ENCODE data around the gene THAP11. TPM values are rescaled to one million over a fixed set of nuclear protein-coding genes. Genes with fewer than 3 reads are reported as not detected.

Gene THAP11
- total and polyA plus RNA-seq, 4 donors: 9.6 to 31.1 (median 24.6) TPM

DNA sequence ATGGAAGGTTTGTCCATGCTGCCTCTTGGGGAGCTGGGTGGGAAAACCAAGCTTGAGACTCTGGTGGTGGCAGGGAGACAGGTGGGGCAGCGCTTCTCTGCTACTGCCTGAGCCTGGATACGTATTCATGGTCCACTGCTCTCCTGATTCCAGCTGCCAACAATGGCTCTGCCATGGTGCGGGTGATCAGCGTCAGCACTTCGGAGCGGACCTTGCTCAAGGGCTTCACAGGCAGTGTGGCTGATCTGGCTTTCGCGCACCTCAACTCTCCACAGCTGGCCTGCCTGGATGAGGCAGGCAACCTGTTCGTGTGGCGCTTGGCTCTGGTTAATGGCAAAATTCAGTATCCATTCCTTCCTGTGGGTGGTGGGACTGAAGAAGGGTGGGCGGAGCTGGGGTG is 34.9 kb downstream of the THAP11 start:
- H3K36me3 ChIP-seq (ENCODE audit: control insufficient read depth in 4 of 4, insufficient read depth in 4 of 4, low read length in 4 of 4): peaks cover 10 to 58% (median 50%) of the 10 kb centered on the region in 4 donors
- whole genome bisulfite sequencing, 2 donors: 97 to 99% methylated on average over 11 of the region's 11 CpGs
- H3K9ac ChIP-seq (ENCODE audit: insufficient read depth in 1 of 2, low read length in 2 of 2): no peak overlapping the region
- H3K9me3 ChIP-seq (ENCODE audit: control insufficient read depth in 4 of 4, insufficient read depth in 3 of 4, low read length in 3 of 4): no peaks in the 10 kb centered on the region
- no peak overlapping the region for H3K4me3 ChIP-seq
- no peak for TF ChIP-seq CTCF (IDR thresholded peaks at IDR 0.05; ENCODE audit: control extremely low read depth, extremely low read depth)
- no peak overlapping the region for H3K27ac ChIP-seq (ENCODE audit: low read depth in 1 of 2, low read length in 1 of 2)
- DNase-seq (no peak), ATAC-seq (ENCODE audit: insufficient read depth, low FRiP score) (no peak)
- H3K27me3 ChIP-seq (ENCODE audit: control insufficient read depth in 3 of 3, insufficient read depth in 3 of 3, low read length in 2 of 3): no peaks in the 10 kb centered on the region
- peaks cover 7 to 15% (median 9%) of the 10 kb centered on the region in 5 donors for H3K4me1 ChIP-seq (ENCODE audit: control insufficient read depth in 5 of 5, insufficient read depth in 5 of 5, low read length in 5 of 5)

DNA sequence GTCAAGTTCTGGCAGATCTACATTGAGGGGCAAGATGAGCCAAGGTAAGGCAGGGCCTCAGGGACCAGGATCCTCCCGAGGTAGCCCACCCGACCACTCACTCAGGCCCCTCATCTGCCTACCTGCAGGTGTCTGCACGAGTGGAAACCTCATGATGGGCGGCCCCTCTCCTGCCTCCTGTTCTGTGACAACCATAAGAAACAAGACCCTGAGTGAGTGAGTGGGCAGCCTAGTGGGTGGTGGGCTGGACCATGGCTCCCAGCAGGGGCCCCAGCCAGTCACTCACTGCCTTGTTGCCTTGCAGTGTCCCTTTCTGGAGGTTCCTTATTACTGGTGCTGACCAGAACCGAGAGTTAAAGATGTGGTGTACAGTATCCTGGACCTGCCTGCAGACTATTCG is 36.1 kb downstream of the THAP11 start:
- Histone ChIP-seq H3K36me3 (ENCODE audit: control insufficient read depth in 4 of 4, insufficient read depth in 4 of 4, low read length in 4 of 4) (peaks cover 10 to 70% (median 56%) of the 10 kb centered on the region in 4 donors), H3K27me3 (ENCODE audit: control insufficient read depth in 3 of 3, insufficient read depth in 3 of 3, low read length in 2 of 3) (no peaks in the 10 kb centered on the region), H3K4me3 (no peak overlapping the region), H3K4me1 (ENCODE audit: control insufficient read depth in 5 of 5, insufficient read depth in 5 of 5, low read length in 5 of 5) (peaks cover 6 to 11% (median 9%) of the 10 kb centered on the region in 5 donors), H3K9ac (ENCODE audit: insufficient read depth in 1 of 2, low read length in 2 of 2) (no peak overlapping the region), H3K9me3 (ENCODE audit: control insufficient read depth in 4 of 4, insufficient read depth in 3 of 4, low read length in 3 of 4) (no peaks in the 10 kb centered on the region), H3K27ac (ENCODE audit: low read depth in 1 of 2, low read length in 1 of 2) (no peak overlapping the region)
- 93% methylated on average over 6 of the region's 6 CpGs for WGBS, 2 donors
- no peak for TF ChIP-seq CTCF (IDR thresholded peaks at IDR 0.05; ENCODE audit: control extremely low read depth, extremely low read depth)
- no peak for ATAC-seq (ENCODE audit: insufficient read depth, low FRiP score)
- no peak for DNase-seq

DNA sequence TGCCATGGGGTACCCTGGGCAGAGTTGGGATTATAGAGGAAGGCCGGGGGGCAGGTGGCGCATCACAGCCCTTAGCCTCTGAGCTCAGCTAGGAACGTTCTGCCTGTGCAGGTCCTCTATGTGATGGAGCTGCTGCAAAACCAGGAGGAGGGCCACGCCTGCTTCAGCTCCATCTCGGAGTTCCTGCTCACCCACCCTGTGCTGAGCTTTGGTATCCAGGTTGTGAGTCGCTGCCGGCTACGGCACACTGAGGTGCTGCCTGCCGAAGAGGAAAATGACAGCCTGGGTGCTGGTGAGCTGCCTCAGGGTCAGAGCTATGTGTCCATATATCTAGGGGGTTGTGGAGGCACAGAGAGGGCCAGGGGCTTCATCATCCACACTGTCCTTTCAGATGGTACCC is 36.7 kb downstream of the THAP11 start:
- 95 to 98% methylated on average over 9 of the region's 9 CpGs for WGBS, 2 donors
- H3K27ac ChIP-seq (ENCODE audit: low read depth in 1 of 2, low read length in 1 of 2): no peak overlapping the region
- peaks cover 4 to 11% (median 7%) of the 10 kb centered on the region in 5 donors for H3K4me1 ChIP-seq (ENCODE audit: control insufficient read depth in 5 of 5, insufficient read depth in 5 of 5, low read length in 5 of 5)
- no peaks in the 10 kb centered on the region for H3K9me3 ChIP-seq (ENCODE audit: control insufficient read depth in 4 of 4, insufficient read depth in 3 of 4, low read length in 3 of 4)
- no peak for TF ChIP-seq CTCF (IDR thresholded peaks at IDR 0.05; ENCODE audit: control extremely low read depth, extremely low read depth)
- ATAC-seq (ENCODE audit: insufficient read depth, low FRiP score) (no peak), DNase-seq (no peak)
- no peak overlapping the region for H3K4me3 ChIP-seq
- H3K27me3 ChIP-seq (ENCODE audit: control insufficient read depth in 3 of 3, insufficient read depth in 3 of 3, low read length in 2 of 3): no peaks in the 10 kb centered on the region
- H3K9ac ChIP-seq (ENCODE audit: insufficient read depth in 1 of 2, low read length in 2 of 2): no peak overlapping the region
- peaks cover 10 to 76% (median 60%) of the 10 kb centered on the region in 4 donors for H3K36me3 ChIP-seq (ENCODE audit: control insufficient read depth in 4 of 4, insufficient read depth in 4 of 4, low read length in 4 of 4)

- ATAC-seq (ENCODE audit: insufficient read depth, low FRiP score) (no peak), DNase-seq (no peak)
- Histone ChIP-seq H3K9ac (ENCODE audit: insufficient read depth in 1 of 2, low read length in 2 of 2) (no peak overlapping the region), H3K4me3 (no peak overlapping the region), H3K27ac (ENCODE audit: low read depth in 1 of 2, low read length in 1 of 2) (no peak overlapping the region), H3K4me1 (ENCODE audit: control insufficient read depth in 5 of 5, insufficient read depth in 5 of 5, low read length in 5 of 5) (peaks cover 0 to 6% (median 3%) of the 10 kb centered on the region in 5 donors), H3K36me3 (ENCODE audit: control insufficient read depth in 4 of 4, insufficient read depth in 4 of 4, low read length in 4 of 4) (peaks cover 10 to 79% (median 60%) of the 10 kb centered on the region in 4 donors), H3K9me3 (ENCODE audit: control insufficient read depth in 4 of 4, insufficient read depth in 3 of 4, low read length in 3 of 4) (no peaks in the 10 kb centered on the region), H3K27me3 (ENCODE audit: control insufficient read depth in 3 of 3, insufficient read depth in 3 of 3, low read length in 2 of 3) (no peaks in the 10 kb centered on the region)
- 92 to 93% methylated on average over 12 of the region's 12 CpGs for WGBS, 2 donors
- TF ChIP-seq CTCF (IDR thresholded peaks at IDR 0.05; ENCODE audit: control extremely low read depth, extremely low read depth): no peak
These were observed 37.3 kb downstream of the THAP11 start for GRCh38 chr16:67879462-67879861.

Data from lung (tissue), 12 donors.